GM12874 (cell line): ENCODE measurements around the gene ECI2.

ENCODE experiments used
- CTCF ChIP-seq: IDR thresholded peaks from 2 replicates; pipeline ENCODE4 v1.5.1; 2011; ENCODE audit warnings: low read depth, mild to moderate bottlenecking, control low read depth, low read length, moderate library complexity; ENCODE audit not compliant: insufficient read depth

Gene ECI2

DNA sequence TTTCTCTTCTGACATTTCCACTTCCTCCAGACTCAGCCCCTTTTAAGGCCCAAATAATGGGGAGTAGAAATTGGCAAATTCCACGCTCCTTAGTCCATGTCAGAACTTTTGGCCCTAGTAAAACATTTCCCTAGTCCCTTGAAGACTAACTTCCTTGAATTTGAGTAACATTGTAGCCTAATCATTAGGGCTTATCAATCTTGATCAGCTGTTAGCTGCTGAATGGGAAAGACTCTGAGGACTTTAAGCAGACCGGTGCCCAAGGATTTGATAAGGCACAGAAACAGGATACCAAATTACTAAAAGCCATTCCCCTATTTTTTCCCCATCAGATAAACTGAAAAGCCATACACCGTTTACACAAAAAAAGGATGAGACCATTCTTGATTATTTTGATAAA is 37.0 kb upstream of the ECI2 start:
- TF ChIP-seq CTCF = no peak

DNA sequence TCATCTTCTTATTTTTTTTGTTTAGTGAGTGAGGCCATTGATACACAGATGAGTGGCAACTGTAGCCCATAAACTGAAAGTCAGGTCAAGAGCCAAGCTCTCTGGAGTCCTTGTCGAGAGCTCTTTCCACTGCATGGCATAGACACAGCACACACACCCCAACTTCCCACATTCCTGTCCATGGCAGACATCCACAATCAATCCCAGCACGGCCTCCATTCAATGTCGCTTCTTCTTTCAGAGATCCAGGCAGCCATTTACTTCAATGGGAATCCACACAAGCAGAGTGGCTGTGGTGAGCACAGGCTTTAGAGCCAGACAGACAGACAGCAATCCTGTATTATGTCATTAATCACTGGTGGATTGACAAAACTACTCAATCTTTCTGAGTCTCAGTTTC is 34.9 kb upstream of the ECI2 start:
- no peak for TF ChIP-seq CTCF

- TF ChIP-seq CTCF = no peak
Measured at GRCh38 chr6:4169028-4169789, 33.8 kb upstream of the ECI2 start.

DNA sequence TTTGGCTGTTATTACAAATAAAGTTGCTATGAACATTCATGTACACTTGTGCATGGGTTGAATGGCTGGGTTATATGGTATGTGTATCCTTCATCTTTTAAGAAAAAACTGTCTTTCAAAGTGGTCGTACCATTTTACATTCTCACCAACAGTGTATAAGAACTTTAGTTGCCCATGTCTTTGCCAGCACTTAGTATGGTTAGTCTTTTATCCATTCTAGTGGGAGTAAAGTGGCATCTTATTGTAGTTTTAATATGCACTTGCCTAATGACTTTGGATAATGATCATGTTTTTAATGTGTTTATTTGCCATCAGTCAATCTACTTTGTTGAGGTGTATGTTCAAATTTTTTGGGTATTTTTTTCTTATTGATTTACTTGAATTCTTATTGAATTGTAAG is 32.5 kb upstream of the ECI2 start:
- TF ChIP-seq CTCF = no peak

GRCh38 chr6:4167123-4167522 is 31.7 kb upstream of the ECI2 start:
- TF ChIP-seq CTCF = no peak

GRCh38 chr6:4164456-4164855 is 29.1 kb upstream of the ECI2 start:
- no peak for TF ChIP-seq CTCF

- TF ChIP-seq CTCF = no peak
Measured at GRCh38 chr6:4164117-4164442, 28.7 kb upstream of the ECI2 start.
